ENCODE data around the gene PSMG4.

Gene PSMG4

GRCh38 chr6:3266170-3266569, 7.4 kb downstream of the PSMG4 start:
- peaks cover 71% of the 10 kb centered on the region for H3K36me3 ChIP-seq (ENCODE audit: insufficient read depth, low read length)

DNA sequence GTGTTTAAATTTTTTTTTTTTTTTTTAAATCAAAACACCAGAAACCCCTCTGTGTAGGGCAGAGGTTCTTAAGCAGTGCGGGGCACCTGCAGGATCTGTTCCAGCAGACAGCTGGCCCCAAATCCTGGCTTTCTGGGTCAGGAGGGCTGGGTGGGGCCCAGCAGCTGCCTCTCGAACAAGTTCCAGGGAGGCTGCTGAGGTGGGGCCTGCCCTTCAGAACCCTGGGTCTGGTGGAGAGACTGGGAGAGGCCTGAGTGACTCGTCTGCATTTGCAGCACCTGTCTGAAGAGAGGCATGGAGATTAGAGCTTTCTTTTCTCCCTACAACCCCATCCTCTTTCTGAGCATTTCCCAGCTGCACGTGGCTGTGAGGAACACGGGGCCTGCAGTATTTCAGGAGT, 8.4 kb downstream of the PSMG4 start:
- no peak overlapping the region for H3K9ac ChIP-seq (ENCODE audit: low read depth, low read length)
- 89% methylated on average over 5 of the region's 5 CpGs for WGBS

More at GRCh38 chr6:3266170-3266569, 7.4 kb downstream of the PSMG4 start:
- WGBS, result 54% methylated on average over 9 of the region's 9 CpGs
- Histone ChIP-seq H3K9ac (ENCODE audit: low read depth, low read length) (no peak overlapping the region), H3K27me3 (ENCODE audit: insufficient read depth, low read length) (no peaks in the 10 kb centered on the region), H3K9me3 (ENCODE audit: insufficient read depth, low read depth, low read length) (no peaks in the 10 kb centered on the region), H3K4me3 (ENCODE audit: low read length) (no peak overlapping the region), H3K4me1 (ENCODE audit: insufficient read depth, low read length) (no peaks in the 10 kb centered on the region), H3K27ac (ENCODE audit: low read depth, low read length) (no peak overlapping the region)

GRCh38 chr6:3268680-3269079, 9.9 kb downstream of the PSMG4 start:
- H3K9me3 ChIP-seq (ENCODE audit: insufficient read depth, low read depth, low read length), result no peaks in the 10 kb centered on the region
- WGBS, result 96% methylated on average over 9 of the region's 11 CpGs
- H3K27me3 ChIP-seq (ENCODE audit: insufficient read depth, low read length), result no peaks in the 10 kb centered on the region
- no peak overlapping the region for H3K9ac ChIP-seq (ENCODE audit: low read depth, low read length)
- H3K4me3 ChIP-seq (ENCODE audit: low read length), result no peak overlapping the region
- peaks cover 78% of the 10 kb centered on the region for H3K36me3 ChIP-seq (ENCODE audit: insufficient read depth, low read length)
- H3K4me1 ChIP-seq (ENCODE audit: insufficient read depth, low read length), result no peaks in the 10 kb centered on the region
- H3K27ac ChIP-seq (ENCODE audit: low read depth, low read length), result no peak overlapping the region

More for the DNA sequence above, 8.4 kb downstream of the PSMG4 start:
- H3K4me1 ChIP-seq (ENCODE audit: insufficient read depth, low read length), result no peaks in the 10 kb centered on the region
- H3K4me3 ChIP-seq (ENCODE audit: low read length), result no peak overlapping the region
- no peaks in the 10 kb centered on the region for H3K9me3 ChIP-seq (ENCODE audit: insufficient read depth, low read depth, low read length)
- H3K36me3 ChIP-seq (ENCODE audit: insufficient read depth, low read length), result peaks cover 78% of the 10 kb centered on the region
- no peaks in the 10 kb centered on the region for H3K27me3 ChIP-seq (ENCODE audit: insufficient read depth, low read length)
- H3K27ac ChIP-seq (ENCODE audit: low read depth, low read length), result no peak overlapping the region

DNA sequence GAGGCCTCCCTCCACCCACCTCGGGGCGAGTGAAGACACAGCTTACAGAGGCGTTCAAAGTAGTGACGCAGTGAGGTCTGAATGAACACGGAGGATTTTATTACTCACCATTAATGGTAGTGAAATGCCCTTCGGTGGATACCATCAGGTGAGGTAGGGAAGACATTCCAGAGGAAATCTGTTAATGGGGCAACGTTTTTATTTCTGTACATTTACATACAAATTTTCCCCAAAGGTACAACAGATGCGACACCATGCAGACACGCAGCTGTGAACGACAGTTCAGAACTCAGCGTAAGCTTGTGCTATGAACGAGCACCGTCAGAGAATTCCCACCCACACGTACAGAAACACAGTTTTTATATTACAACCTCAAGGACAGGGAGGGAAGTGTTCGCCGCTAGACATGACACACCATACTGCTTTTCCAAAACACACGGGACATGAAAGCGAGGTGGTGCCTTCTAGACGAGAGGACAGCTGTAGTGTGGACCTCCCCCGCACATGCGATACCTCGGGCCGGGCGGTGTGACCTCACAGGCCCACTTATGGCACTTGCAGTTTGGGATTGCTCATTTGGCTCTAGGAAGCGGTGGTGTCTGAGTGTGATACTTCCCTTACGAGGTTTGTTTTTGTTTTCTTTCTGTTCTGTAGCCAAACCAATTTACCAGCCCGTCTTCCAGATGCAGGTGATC, 10.7 kb downstream of the PSMG4 start:
- H3K36me3 ChIP-seq (ENCODE audit: insufficient read depth, low read length), result peaks cover 77% of the 10 kb centered on the region
- no peaks in the 10 kb centered on the region for H3K4me1 ChIP-seq (ENCODE audit: insufficient read depth, low read length)
- no peaks in the 10 kb centered on the region for H3K9me3 ChIP-seq (ENCODE audit: insufficient read depth, low read depth, low read length)
- WGBS, result 91% methylated on average over 27 of the region's 27 CpGs
- H3K27ac ChIP-seq (ENCODE audit: low read depth, low read length), result no peak overlapping the region
- H3K27me3 ChIP-seq (ENCODE audit: insufficient read depth, low read length), result no peaks in the 10 kb centered on the region
- no peak overlapping the region for H3K4me3 ChIP-seq (ENCODE audit: low read length)
- no peak overlapping the region for H3K9ac ChIP-seq (ENCODE audit: low read depth, low read length)

- Histone ChIP-seq H3K9me3 (ENCODE audit: insufficient read depth, low read depth, low read length) (no peaks in the 10 kb centered on the region), H3K9ac (ENCODE audit: low read depth, low read length) (no peak overlapping the region), H3K27me3 (ENCODE audit: insufficient read depth, low read length) (no peaks in the 10 kb centered on the region), H3K4me3 (ENCODE audit: low read length) (no peak overlapping the region), H3K36me3 (ENCODE audit: insufficient read depth, low read length) (peaks cover 68% of the 10 kb centered on the region), H3K27ac (ENCODE audit: low read depth, low read length) (no peak overlapping the region), H3K4me1 (ENCODE audit: insufficient read depth, low read length) (no peaks in the 10 kb centered on the region)
- 90% methylated on average over 15 of the region's 15 CpGs for WGBS
These were observed 11.5 kb downstream of the PSMG4 start for GRCh38 chr6:3270258-3270657.

DNA sequence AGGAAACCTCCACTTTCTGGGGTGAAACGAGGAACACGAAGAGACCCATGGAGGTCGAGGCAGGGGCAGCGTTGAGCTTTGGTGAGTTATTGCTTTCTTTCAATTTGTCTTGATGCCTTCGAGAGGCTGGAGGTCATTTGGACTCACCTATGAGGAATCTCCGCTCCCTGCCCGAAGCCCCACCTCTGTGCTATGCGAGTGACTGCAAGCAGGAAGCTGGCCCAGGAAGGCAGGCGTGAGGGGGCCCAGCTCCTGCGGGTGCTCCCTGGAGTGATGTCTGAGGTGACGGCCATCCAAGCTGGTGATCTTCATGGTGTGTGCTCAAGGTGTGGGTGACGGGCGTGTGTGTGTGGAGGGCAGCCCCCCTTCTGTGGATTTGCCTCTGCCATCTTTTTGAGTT, 13.0 kb downstream of the PSMG4 start:
- peaks cover 63% of the 10 kb centered on the region for H3K36me3 ChIP-seq (ENCODE audit: insufficient read depth, low read length)
- WGBS, result 94% methylated on average over 13 of the region's 13 CpGs

GRCh38 chr6:3272911-3273547, 14.3 kb downstream of the PSMG4 start:
- 94% methylated on average over 32 of the region's 32 CpGs for WGBS
- no peak overlapping the region for H3K27ac ChIP-seq (ENCODE audit: low read depth, low read length)
- H3K9me3 ChIP-seq (ENCODE audit: insufficient read depth, low read depth, low read length), result no peaks in the 10 kb centered on the region
- H3K9ac ChIP-seq (ENCODE audit: low read depth, low read length), result no peak overlapping the region
- no peak overlapping the region for H3K4me3 ChIP-seq (ENCODE audit: low read length)
- H3K27me3 ChIP-seq (ENCODE audit: insufficient read depth, low read length), result no peaks in the 10 kb centered on the region
- H3K4me1 ChIP-seq (ENCODE audit: insufficient read depth, low read length), result no peaks in the 10 kb centered on the region
- H3K36me3 ChIP-seq (ENCODE audit: insufficient read depth, low read length), result peaks cover 54% of the 10 kb centered on the region

More for the DNA sequence above, 13.0 kb downstream of the PSMG4 start:
- Histone ChIP-seq H3K9ac (ENCODE audit: low read depth, low read length) (no peak overlapping the region), H3K4me3 (ENCODE audit: low read length) (no peak overlapping the region), H3K9me3 (ENCODE audit: insufficient read depth, low read depth, low read length) (no peaks in the 10 kb centered on the region), H3K27ac (ENCODE audit: low read depth, low read length) (no peak overlapping the region), H3K27me3 (ENCODE audit: insufficient read depth, low read length) (no peaks in the 10 kb centered on the region), H3K4me1 (ENCODE audit: insufficient read depth, low read length) (no peaks in the 10 kb centered on the region)

- 89% methylated on average over 9 of the region's 9 CpGs for WGBS
- Histone ChIP-seq H3K9ac (ENCODE audit: low read depth, low read length) (no peak overlapping the region), H3K27ac (ENCODE audit: low read depth, low read length) (no peak overlapping the region), H3K9me3 (ENCODE audit: insufficient read depth, low read depth, low read length) (no peaks in the 10 kb centered on the region), H3K4me3 (ENCODE audit: low read length) (no peak overlapping the region), H3K27me3 (ENCODE audit: insufficient read depth, low read length) (no peaks in the 10 kb centered on the region), H3K36me3 (ENCODE audit: insufficient read depth, low read length) (peaks cover 47% of the 10 kb centered on the region), H3K4me1 (ENCODE audit: insufficient read depth, low read length) (no peaks in the 10 kb centered on the region)
These were observed 15.2 kb downstream of the PSMG4 start for GRCh38 chr6:3273707-3274521.

- Histone ChIP-seq H3K36me3 (ENCODE audit: insufficient read depth, low read length) (peaks cover 22% of the 10 kb centered on the region), H3K4me3 (ENCODE audit: low read length) (no peak overlapping the region), H3K4me1 (ENCODE audit: insufficient read depth, low read length) (peaks cover 9% of the 10 kb centered on the region), H3K27ac (ENCODE audit: low read depth, low read length) (no peak overlapping the region), H3K27me3 (ENCODE audit: insufficient read depth, low read length) (no peaks in the 10 kb centered on the region), H3K9me3 (ENCODE audit: insufficient read depth, low read depth, low read length) (no peaks in the 10 kb centered on the region), H3K9ac (ENCODE audit: low read depth, low read length) (no peak overlapping the region)
- 89% methylated on average over 20 of the region's 20 CpGs for WGBS
These were observed 17.7 kb downstream of the PSMG4 start for GRCh38 chr6:3276174-3277167.

DNA sequence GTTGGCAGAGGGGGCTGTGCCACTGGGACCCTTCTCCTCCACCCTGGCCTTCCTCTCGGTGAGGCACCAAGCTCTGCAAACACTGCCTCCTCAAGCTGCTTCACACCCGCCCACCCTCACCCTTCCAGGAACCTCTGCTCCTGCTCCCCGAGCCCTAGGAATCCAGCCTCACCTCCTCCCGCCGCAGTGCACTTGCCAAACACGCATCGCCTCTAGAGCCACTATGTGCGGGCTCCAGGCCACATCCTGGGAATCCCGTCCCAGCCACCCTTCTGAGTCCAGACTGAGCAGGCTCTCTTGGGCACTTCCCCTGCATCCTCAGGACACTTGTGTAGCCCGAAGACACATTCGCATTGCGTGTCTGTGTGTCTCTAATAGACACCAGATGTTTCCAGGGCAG, 18.5 kb downstream of the PSMG4 start:
- no peak overlapping the region for H3K9ac ChIP-seq (ENCODE audit: low read depth, low read length)
- H3K27ac ChIP-seq (ENCODE audit: low read depth, low read length), result no peak overlapping the region
- H3K36me3 ChIP-seq (ENCODE audit: insufficient read depth, low read length), result peaks cover 14% of the 10 kb centered on the region
- no peak overlapping the region for H3K4me3 ChIP-seq (ENCODE audit: low read length)
- peaks cover 17% of the 10 kb centered on the region for H3K4me1 ChIP-seq (ENCODE audit: insufficient read depth, low read length)
- no peaks in the 10 kb centered on the region for H3K27me3 ChIP-seq (ENCODE audit: insufficient read depth, low read length)
- H3K9me3 ChIP-seq (ENCODE audit: insufficient read depth, low read depth, low read length), result no peaks in the 10 kb centered on the region
- 92% methylated on average over 12 of the region's 12 CpGs for WGBS

All from HUES64 (cell line).